22Rv1 (cell line): Measurements from ENCODE around the gene GNG12.

Experiments
- CTCF ChIP-seq: fragments of 450-650 bp; IDR thresholded peaks from 2 replicates; pipeline ENCODE4 v1.5.1; 2017; ENCODE audit warnings: mild to moderate bottlenecking
- ZFX ChIP-seq: fragments of 450-650 bp; IDR thresholded peaks from 2 replicates; pipeline ENCODE4 v1.6.1; 2017; ENCODE audit warnings: antibody characterized with exemption, borderline replicate concordance

DNA sequence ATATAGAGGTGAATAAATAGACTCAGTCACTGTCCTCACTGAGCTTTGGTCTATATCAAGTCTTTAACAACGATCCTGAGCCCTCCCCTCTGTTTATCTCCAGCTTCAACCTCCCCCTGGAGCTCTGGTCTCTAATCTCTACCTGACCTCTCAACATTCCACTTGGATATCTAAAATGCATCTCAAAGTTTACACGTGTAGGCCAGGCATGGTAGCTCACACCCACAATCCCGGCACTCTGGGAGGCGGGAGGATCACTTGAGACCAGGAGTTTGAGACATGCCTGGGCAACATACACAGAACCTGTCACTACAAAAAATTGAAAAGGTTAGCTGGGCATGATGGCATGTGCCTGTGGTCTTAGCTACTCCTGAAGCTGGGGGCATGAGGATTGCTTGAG, 94.9 kb downstream of the GNG12 start:
- TF ChIP-seq CTCF = no peak
- TF ChIP-seq ZFX = no peak
